Epithelial cell of proximal tubule (primary cell): ENCODE data around the gene SGCG. TPM values are rescaled to one million over a fixed set of nuclear protein-coding genes. Genes with fewer than 3 reads are reported as not detected.

Source experiments
- DNase-seq: peaks from one replicate; pipeline ENCODE4 v3.0.0-alpha.2; 2011; ENCODE audit warnings: low read depth
- H3K4me3 ChIP-seq: 2 replicates; pipeline ENCODE4 v1.5.1; 2011; ENCODE audit warnings: low read depth, mild to moderate bottlenecking, low read length
- CTCF ChIP-seq: conservative IDR thresholded peaks from 2 replicates; pipeline ENCODE4 v1.5.1; 2012; ENCODE audit warnings: low read depth, mild to moderate bottlenecking, low read length
- total RNA-seq: library from RNA; depleted of rRNA; stranded (reverse); fragments of >200 nt; gene quantifications from 2 replicates; pipeline ENCODE4 v1.2.3, GENCODE V29; 2015

Gene SGCG
- total RNA-seq, 1 donor from 2014 or later, result not detected

GRCh38 chr13:23146811-23147625 is 33.8 kb upstream of the SGCG start:
- no peak for DNase-seq
- no peak for TF ChIP-seq CTCF
- no peak overlapping the region for H3K4me3 ChIP-seq

GRCh38 chr13:23147827-23148226 is 33.0 kb upstream of the SGCG start:
- DNase-seq, result no peak
- H3K4me3 ChIP-seq, result no peak overlapping the region
- no peak for TF ChIP-seq CTCF

GRCh38 chr13:23157781-23158180 is 23.0 kb upstream of the SGCG start:
- H3K4me3 ChIP-seq, result no peak overlapping the region
- no peak for TF ChIP-seq CTCF
- DNase-seq, result no peak

- peak overlapping the region; percentile 42 for H3K4me3 ChIP-seq
- no peak for DNase-seq
- TF ChIP-seq CTCF, result peak; percentile 82
These were observed 21.5 kb upstream of the SGCG start for GRCh38 chr13:23159205-23159759.

- DNase-seq, result no peak
- peak overlapping the region; percentile 42 for H3K4me3 ChIP-seq
- no peak for TF ChIP-seq CTCF
These were observed 20.8 kb upstream of the SGCG start for GRCh38 chr13:23159760-23160637.

GRCh38 chr13:23160638-23161480 is 19.9 kb upstream of the SGCG start:
- DNase-seq, result no peak
- no peak for TF ChIP-seq CTCF
- H3K4me3 ChIP-seq, result no peak overlapping the region
